NCI-H82 (cell line): ENCODE measurements around the gene ZBTB25.

Source experiments
- DNase-seq: peaks from one replicate; lab custom pipeline; 2025; lab: John Stamatoyannopoulos, UW

Gene ZBTB25

DNA sequence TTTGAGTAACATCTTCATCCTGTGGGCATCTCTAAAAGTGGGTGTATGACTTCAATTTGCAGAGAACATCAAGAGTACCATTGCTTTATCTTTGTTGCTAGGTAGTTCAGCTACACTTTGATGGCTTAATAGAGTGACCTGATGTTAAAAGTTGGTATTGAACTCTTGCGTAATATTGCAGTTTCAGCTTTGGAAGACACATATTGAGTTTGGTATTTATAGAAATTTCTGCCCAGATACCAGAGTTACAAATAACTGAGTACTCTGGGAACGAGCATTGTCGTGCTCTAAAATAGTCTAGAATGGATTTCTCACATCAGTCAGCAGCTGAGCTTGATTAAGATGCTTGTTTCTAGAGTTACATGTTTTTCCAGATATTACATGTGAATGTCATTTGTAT, 63.1 kb downstream of the ZBTB25 start:
- no peak for DNase-seq

GRCh38 chr14:64439141-64439540, 64.5 kb downstream of the ZBTB25 start:
- no peak for DNase-seq

DNA sequence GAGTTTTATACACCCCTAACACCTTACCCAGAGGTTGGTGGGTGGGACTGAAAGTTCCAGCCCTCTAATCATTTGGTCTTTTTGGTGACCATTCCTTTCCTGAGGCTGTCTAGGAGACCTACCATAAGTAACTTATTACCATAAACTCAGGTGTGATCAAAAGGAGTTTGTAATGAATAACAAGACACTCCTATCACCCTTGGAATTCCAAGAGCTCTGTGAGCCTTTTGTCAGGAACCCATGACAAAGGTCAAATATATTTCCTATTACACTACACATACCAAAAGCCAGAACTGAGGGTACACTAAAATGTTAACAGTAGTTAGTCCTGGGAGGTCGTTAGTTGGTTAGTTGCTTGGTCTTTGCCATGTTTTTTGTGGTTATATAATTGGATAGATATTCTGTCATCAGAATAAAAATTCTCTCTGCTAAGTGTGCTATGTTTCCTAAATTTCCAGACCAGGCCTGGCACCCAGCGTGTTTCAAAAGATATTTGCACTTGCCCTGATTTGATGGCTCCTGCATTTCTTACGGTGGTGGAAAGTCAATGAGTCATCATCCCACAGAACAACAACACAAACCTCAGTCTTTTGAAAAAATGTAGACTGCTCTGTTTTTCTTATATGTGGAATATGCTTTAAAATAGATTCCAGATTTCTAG, 65.3 kb downstream of the ZBTB25 start:
- no peak for DNase-seq

- no peak for DNase-seq
These were observed 69.1 kb downstream of the ZBTB25 start for GRCh38 chr14:64434528-64434927.

DNA sequence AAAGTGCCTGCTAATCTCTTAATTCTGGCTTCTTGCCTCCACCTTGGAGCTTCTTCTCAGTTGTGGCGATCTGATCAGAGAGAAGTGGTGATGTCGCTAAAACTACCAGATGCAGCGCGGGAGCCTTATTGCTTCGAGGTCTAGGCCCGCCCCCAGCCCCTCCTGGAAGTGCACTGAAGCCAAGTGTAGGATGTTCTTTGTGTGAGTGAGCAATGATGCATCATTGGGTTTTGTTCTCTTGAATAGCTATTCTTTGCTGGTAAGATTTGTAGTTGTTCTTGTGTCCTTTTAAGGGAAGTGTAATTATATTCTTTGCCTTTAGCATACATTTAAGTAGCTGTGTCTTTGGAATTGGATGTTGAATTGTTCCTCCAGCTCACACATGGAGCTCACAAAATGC, 79.7 kb downstream of the ZBTB25 start:
- no peak for DNase-seq

GRCh38 chr14:64422756-64423155, 80.9 kb downstream of the ZBTB25 start:
- no peak for DNase-seq

GRCh38 chr14:64422005-64422404, 81.6 kb downstream of the ZBTB25 start:
- DNase-seq: no peak

- DNase-seq: no peak
These were observed 82.5 kb downstream of the ZBTB25 start for GRCh38 chr14:64421166-64421565.

DNA sequence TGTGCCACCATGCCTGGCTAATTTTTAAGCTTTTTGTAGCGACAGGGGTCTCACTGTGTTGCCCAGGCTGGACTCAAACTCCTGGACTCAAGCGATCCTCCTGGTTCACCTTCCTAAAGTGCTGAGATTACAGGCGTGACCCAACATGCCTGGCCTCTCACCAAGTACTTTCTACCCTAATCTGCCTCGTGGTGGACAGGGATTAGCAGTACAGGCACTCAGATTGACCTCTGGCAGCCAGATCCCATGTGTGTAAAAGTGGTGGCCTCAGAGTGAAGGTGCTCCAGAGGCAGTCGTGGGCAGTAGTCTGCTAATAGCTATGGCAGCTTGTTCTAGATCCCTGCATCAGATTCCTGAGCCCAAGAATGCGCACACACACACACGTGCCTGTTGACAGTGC, 84.6 kb downstream of the ZBTB25 start:
- no peak for DNase-seq

- no peak for DNase-seq
These were observed 85.9 kb downstream of the ZBTB25 start for GRCh38 chr14:64417771-64418125.

- DNase-seq: no peak
These were observed 86.4 kb downstream of the ZBTB25 start for GRCh38 chr14:64417055-64417770.

- DNase-seq: no peak
These were observed 87.2 kb downstream of the ZBTB25 start for GRCh38 chr14:64416348-64416932.

DNA sequence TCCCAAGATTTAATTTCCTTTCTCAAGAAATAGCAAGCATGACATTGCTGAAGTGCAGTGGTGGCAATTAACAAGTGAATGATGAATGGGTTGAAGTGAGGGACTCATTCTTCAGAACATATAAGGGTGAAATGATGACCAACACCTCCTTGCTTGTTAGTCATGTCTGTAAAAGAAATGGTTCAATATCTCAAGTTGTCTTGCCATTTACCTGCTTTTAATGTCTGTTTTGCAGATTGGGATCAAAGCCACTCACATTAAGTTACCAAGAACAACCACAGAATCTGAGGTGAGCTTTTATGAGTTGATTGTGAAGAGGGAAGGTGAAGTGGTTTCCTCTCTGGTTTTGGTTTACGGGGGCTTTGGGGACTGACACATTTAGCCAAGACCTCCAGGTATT, 91.4 kb downstream of the ZBTB25 start:
- no peak for DNase-seq

DNA sequence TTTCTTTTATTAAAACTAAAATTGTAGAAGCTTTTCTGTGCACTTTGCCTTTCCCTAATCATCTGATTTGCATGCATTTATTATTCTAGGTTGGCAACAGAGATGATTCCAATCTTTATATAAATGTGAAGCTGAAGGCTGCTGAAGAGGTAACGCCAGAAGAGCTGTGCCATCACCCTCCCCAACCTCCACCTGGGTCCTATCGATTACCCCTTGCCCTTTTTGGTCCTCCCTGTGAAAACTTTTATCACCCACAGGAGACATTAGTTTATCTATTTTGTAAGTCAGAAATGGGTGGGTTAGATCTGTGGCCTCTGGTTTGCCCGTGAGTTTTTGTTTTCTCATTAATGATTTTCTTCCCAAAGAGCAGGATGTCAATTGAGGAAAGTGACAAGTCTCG, 92.6 kb downstream of the ZBTB25 start:
- peak; percentile 32 for DNase-seq

DNA sequence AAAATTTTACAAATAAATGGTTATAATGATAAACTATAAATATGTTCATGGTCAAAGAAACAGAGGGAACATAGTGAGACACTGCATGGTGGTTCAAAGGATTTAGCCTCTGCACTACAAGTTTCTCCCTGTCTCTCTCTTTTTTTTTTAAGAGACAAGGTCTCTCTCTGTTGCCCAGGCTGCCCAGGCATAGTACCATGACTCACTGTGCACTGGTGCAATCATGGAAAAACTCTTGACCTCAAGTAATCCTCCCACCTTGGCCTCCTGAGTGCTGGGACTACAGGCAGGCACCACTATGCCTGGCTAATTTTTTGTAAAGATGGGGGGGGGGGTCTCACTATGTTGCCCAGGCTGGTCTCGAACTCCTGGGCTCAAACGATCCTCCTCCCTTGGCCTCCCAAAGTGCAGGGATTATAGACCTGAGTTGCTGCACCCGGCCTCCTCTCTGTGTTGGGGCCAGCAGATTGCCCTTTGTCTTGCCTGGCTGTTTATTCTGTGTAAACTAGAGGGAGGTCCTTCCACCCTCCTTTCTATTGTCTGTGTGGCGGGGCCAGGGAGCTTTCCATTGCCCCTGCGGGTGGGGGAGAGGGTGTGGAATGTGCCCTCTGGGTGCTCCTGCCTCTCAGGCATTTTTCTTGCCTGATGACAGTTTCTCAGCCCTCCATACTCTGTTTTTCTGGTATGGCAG, 93.4 kb downstream of the ZBTB25 start:
- peak; percentile 69 for DNase-seq

DNA sequence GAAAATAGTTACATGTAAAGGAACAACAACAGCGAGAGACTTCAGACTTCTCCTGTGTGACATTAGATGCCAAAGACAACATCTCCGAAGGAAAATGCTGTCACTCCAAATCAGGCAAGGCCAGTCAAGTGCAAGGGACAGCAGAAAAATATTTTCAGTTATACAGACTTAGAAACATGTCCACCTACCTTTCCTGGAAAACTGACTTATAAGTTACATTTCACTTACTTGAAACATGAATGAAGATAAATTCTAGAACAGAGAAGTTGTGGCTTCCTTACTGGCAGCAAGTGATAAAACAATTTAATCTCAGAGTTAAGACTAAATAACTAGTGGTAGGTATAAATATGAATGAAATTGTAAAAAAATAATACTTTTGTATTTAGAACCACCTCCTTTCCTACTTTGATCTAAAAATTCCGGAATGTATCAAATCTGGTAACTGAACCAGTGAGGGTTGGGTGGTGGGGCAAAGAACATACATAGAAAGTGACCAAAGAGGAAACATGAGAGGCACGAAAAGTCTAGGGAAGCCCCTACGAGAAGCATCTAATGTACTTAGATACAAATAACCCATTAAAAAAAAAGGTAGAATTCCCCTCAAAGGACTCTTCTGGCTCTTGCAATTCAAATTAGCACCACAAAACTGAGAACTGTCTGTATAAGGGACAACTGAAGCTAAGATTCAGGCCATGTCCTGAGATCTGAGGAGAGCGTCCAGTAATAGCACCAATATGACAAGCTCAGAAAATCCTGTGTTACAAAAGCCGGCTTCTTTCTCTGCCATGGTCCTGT, 94.3 kb downstream of the ZBTB25 start:
- no peak for DNase-seq

GRCh38 chr14:64407329-64407728, 96.3 kb downstream of the ZBTB25 start:
- DNase-seq: no peak

DNA sequence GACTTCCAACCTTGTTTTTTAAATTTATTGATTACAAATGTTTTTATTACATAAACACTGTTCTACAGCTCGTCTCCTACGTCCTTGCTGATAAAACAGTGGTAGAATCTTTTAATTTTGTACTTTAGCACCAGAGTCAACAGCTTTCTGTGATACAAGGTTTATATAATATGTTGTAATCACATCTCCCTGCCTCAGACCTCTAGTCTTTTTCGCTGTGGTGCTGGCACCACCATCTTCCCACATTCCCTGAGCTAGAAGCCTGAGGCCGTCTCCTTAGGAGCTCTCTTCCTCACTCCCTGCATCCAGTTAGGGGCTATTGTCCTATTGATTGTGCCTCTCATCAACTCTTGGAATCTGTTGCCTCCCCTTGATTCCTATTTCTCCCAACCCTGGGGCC, 98.3 kb downstream of the ZBTB25 start:
- no peak for DNase-seq

- DNase-seq: no peak
These were observed 101.7 kb downstream of the ZBTB25 start for GRCh38 chr14:64401949-64402348.

DNA sequence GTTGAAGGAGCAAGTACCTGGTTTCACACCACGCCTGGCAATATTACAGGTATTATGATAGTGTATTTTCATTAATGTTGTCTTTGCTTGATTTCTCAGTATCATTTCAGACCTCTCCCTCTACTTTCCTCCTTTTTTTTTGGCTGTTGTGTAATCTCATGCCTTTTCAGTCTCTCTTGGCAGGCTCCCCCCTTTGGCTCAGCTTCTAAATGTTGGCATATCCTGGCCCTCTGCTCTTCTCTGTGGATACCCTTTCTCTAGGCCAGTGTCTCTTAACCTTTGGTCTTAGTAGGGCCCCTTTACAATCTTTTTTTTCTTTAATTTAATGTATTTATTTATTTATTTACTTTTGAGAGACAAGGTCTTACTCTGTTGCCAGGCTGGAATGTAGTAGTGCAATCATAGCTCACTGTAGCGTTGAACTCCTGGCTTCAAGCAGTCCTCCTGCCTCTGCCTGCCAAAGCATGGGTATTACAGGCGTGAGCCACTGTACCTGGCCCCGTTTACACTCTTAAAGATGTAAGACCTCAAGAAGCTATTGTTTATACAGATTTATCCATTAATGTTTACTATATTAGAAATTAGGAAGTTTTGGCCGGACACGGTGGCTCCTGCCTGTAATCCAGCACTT, 102.7 kb downstream of the ZBTB25 start:
- DNase-seq: no peak
